NCI-H1092 (cell line): ENCODE data around the gene GMPS.
"Not testable (repeated sequence)": the region's sequence is repeated elsewhere in the genome, so short reads cannot be mapped to it uniquely, and the experiment has no call there.

Source experiments
- DNase-seq: peaks from one replicate; lab custom pipeline; 2025; lab: John Stamatoyannopoulos, UW

GMPS gene

DNA sequence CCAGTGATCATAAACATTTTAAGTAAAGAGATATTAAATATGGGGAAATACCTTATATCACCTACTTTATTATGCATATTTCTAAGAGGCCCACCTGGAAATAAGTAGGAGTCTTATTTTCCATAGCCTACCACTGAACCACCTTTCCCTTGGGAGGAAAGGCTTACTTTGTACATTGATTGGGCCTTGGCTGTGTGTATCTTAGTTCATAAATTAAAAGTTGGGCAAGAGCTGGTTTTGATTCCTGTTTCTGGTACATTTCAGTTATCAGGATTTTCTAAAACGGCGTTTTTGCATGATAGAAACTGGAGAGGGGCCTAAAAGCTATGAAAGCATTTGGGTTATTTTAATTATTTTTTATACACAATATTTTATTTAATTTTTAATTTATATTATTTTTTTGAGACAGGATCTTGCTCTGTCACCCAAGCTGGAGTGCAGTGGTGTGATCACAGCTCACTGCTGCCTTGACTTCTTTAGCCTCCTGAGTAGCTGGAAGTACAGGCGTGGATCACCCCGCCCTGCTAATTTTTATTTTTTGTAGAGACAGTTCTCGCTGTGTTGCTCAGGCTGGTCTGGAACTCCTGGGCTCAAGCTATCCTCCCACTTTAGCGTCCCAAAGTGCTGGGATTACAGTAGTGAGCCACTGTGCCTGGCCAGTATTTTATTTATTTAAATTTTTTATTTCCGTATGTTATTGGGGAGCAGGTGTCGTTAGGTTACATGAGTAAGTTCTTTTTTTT, 2.6 kb downstream of the GMPS start:
- DNase-seq = no peak

DNA sequence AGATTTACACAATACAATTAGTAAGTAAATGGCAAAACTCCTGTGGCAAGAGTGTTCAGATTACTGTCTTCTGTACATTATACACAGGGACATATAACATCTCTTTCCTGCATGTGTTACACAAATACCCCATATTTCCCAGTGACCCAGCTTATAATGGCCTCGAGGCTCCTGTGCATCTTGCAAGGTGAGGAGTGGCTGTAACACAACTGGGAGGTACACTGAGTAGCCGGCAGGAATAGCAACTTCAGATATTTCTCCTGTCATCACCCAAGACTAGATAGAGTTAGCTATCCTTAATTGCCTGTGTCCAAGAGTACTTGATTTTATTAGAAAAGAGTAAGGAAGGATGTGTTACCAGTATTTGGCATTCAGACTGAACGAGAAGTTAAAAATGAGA, 5.6 kb downstream of the GMPS start:
- DNase-seq = no peak

DNA sequence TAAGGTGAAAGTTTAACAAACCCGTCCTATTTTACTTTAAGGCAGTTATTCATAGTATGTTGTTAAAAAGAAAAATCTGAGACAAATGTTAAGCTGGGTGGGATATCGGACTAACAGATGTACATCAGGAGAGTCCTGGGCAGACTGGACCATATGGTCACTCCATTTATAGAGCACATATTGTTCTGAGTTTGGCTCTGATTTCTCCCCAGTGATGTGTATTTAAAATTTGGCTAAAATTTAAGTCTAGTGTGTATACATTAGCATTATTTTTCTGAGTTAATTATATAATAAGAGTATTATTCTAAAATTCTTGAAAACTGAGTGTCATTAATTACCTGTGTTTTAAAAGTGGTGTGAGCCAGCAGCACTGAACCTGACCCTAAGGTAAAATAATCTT, 6.1 kb downstream of the GMPS start:
- no peak for DNase-seq

DNA sequence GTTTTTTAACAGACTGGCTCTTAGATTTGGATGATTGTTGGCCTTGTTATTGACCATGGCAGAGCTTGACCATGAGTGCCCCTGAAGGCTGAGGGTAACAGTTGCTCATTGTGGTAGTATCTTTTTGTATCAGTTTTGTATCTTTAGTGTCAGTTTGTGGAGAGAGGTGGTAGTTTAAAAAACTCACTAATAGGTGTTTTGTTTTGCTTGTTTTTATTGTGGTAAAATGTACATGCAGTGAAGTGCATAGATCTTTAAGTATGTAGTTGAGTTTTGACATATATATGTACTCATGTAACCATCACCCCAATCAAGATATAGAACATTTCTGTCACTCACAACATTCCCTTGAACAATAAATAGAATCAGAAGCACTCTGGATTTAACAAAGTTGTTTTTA, 9.8 kb downstream of the GMPS start:
- no peak for DNase-seq

DNA sequence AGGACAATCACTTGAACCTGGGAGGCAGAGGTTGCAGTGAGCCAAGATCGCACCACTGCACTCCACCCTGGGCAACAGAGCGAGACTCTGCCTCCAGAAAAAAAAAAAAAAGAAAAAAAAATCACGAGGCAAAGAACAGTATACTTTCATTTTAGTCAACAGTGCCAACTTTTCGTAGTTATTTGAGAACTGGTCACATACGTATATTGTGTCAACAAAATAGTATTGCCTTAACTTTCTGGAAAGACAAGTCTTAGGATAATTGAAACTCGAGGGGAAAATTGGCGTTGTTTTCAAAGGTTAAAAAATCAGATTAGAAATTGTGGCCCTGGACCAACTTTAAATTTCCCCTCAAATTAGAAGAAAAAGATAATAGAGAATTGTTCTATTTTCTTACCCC, 13.8 kb downstream of the GMPS start:
- DNase-seq = no peak

DNA sequence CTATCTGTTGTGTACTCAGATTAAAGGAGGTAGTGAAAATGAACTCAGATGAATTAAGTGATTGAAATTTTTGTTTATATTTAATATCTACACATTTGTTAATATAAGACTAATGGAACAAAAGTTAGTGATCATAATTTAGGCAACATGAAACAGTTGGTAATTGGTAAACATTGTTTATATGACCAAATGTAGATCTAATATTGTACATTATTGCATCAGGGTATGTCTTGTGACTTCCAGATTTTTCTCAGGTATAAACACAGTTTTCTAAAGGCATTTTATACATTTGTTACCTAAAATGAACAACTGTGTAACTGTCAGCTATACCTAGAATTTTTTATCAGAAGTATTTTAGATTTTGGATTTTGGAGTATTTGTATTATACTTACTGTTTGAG, 14.8 kb downstream of the GMPS start:
- no peak for DNase-seq

- DNase-seq = not testable (repeated sequence)
These were observed 15.9 kb downstream of the GMPS start for GRCh38 chr3:155886348-155886747.

DNA sequence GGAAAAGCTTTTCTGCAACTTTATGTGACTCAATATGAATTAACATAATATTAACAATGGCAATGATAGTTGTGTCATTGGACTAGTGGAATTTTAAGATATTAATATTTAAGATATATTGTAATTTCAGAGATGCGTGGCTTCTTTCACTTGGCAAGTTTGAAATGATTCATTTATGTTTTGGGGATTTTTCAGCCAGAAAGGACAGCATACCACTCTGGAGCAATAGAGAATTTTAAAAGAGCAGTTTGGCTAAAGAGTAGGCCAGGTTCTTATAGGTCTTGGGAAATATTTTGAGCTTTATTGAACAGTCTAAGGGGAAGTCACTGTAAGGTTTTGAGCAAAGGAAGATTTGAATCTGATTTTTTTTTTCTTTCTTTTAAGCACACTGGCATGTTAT, 16.5 kb downstream of the GMPS start:
- DNase-seq = no peak

DNA sequence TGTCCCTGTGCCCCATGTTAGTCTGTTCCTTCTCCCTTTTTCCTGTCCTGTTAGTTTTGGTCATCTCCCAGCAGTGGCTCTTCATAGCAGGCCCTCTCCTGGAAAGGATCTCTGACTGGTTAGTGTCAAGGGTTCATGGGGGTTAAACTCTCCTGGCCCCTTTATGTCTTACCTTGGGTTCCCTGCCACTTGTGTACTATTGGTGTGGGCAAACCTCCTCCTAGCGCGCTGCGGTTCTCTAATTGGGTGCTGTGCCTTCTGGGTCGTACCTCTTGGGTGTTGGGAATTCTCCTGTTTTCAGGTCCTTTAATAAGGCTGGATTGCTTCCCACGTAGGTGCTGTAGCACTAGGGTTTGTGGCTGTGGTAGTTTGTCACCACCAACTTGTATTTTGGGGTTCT, 18.8 kb downstream of the GMPS start:
- DNase-seq = no peak

- no peak for DNase-seq
These were observed 19.5 kb downstream of the GMPS start for GRCh38 chr3:155889952-155890351.

DNA sequence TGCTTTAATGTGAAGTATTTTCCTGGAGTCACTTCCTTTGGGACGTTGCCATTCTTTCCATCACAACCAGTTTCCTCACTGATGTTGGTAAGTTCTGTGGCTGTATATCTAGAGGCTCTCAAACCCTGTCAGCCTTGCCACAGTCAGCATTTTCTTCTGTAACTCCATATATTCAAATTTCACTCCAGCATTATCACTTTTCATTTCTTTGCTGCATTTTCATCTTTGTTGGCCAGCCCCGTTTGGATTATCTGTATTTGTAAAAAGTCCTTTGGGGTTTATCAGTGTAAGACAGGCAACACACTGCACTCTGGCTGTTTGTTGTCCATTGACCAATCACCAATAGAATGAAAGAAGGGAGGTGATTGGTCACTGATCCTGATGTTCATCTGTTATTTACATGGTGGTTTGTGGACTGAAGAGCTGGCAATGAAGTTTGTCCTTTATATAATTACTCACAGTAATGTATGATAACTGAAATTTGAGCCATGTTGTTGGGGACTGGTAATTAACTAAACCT, 20.3 kb downstream of the GMPS start:
- no peak for DNase-seq

- no peak for DNase-seq
These were observed 20.9 kb downstream of the GMPS start for GRCh38 chr3:155891321-155891720.

DNA sequence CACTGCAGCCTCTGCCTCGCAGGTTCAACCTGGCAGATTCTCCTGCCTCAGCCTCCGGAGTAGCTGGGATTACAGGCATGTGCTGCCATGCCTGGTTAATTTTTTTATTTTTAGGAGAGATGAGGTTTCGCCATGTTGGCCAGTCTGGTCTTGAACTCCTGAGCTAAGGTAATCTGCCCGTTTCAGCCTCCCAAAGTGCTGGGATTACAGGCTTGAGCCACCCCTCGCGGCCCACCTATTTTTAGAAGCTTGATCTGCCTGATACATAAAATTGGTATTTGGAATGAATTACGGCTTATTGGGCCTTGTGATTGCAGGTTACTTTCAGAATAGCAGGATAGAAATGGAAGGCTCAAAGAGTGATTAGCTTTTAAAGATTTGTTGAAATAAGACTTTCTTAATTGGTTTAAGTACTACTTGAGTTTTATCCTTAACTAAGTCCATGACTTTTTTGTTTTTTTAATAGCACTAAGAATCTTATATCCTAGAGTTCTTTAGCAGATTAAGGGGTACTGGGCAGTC, 25.0 kb downstream of the GMPS start:
- no peak for DNase-seq

DNA sequence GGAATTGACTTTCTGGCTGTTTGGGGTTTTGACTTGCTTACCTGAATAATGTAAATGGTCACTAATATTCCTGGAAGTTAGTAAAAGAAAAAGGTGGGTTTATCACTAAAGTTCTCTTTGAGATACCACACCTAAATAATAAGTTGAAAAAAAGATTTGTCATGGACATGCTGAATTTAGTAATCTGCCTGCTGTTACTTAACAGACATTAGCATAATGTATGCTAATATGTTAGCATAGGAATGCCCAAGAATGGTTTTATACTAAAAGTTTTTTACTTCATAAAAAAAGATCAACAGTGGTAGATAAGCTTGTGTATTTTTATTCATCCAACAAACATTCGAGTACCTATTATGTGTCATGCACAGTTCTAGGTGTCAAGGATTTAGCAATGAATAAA, 36.5 kb downstream of the GMPS start:
- DNase-seq = no peak

DNA sequence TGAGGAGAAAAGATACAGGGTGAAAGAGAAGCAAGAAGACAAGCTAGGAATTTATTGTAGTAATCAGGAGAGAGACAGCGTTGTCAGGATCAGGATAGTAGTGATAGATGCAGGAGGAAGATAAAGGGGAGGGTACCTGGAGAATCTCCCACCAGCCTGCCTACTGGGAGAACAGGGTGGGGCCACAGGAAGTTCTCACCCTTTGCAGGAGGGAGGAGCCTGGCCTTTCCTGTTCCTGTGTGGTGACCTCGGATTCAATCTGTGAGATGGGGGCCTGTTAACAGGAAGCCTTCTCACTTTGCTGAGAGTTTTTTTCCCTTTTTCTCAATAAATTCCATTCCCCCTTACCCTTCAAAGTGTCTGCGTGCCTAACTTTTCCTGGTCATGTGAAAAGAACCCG, 37.6 kb downstream of the GMPS start:
- DNase-seq = no peak

DNA sequence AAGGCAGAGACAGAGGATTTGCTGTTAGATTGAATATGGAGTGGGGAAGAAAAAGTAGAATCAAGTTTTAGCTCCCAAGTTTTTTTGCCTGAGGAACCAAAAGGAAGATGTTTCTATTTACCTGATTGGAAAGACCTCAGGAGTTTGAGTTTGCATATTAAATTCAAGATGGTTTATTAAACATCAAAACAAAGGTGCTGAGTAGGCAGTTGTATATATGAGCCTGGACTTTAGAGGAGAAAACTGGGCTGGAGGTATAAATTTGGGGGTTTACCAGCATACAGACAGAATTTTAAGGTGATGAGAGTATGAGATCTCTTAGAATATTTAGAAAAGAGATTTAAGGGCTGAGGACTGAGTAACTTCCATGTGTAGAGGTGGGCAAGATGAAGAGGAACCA, 38.2 kb downstream of the GMPS start:
- DNase-seq = no peak

- DNase-seq = no peak
These were observed 41.6 kb downstream of the GMPS start for GRCh38 chr3:155912090-155912489.

DNA sequence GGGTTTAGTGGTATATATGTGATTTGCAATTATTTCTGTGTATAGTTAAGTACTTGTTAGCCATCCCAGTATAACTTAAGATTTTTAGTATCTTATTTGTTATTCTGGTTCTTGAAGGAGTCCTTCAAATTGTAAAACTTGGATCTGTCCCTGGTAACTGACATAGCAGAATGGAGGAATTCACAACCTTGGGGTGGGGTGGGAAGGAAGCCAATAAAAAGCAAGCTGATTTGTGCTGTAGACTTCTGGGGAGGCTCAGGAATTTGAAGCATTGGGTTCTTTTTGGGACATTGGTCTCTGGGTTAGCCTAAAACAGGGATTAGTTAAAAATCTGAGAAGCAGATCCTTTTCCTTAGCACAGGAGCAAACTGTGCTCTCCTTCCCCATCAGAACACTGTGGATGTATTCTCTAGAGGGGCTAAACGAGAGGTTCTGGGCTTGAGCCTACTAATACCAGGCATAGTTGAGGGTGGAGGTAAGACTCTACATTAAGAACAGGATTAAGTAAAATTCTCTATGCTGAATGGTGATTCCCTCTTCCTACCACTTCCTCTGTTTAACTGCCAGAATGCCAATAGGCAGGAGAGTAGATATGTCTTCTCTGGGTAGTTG, 42.2 kb downstream of the GMPS start:
- DNase-seq = no peak

DNA sequence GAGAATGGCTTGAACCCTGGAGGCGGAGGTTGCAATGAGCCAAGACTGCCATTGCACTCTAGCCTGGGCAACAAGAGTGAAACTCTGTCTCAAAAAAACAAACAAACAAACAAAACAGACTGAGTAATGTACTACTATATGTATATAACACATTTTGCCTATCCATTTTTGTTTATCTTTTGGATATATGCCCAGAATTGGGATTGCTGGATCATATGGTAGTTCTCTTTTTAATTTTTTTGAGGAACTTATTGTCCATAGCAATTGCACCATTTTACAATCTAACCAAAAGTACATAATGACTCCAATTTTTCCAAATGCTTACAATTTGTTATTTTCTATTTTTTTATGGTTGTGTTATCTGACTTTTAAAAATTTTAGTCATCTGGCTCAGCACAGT, 47.3 kb downstream of the GMPS start:
- DNase-seq = no peak

DNA sequence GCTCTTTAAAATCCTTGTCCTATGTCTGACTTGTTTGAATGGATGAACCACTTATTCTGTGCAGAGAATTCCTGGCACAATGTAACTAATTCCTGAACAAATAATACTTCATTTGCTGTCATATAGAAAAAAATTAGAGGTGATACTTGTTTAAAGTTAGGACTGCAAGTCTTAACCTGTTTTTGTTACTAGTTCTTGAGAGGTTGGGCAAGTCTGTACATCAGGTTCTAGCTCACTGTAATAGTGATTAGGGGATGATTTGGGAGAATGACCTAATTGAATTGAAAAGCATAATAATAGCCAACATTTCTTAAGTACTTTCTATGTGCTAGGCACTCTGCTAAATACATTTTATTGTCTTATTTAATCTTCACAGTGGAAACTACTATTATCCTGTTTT, 49.3 kb downstream of the GMPS start:
- no peak for DNase-seq

DNA sequence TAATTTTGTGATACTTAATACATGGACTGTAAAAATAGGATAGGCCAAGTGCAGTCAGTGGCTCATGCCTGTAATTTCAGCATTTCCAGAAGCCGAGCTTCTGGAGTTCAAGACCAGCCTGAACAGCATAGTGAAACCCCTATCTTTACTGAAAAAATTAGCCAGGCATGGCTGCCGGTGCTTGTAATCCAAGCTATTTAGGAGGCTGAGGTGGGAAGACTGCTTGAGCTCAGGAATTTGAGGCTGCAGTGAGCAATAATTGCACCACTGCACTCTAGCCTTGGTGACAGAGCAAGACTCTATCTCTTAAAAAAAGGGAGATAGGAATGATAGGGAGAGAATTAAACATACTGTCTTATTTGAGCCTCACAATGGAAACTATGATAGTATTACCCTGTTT, 51.0 kb downstream of the GMPS start:
- DNase-seq = no peak

GRCh38 chr3:155934230-155934629, 63.8 kb downstream of the GMPS start:
- DNase-seq = no peak

- DNase-seq = no peak
These were observed 68.0 kb downstream of the GMPS start for GRCh38 chr3:155938409-155938808.

- no peak for DNase-seq
These were observed 70.9 kb downstream of the GMPS start for GRCh38 chr3:155941354-155941753.
